Calu3 (cell line): ENCODE measurements around the gene SRCIN1. TPM values are rescaled to one million over a fixed set of nuclear protein-coding genes. Genes with fewer than 3 reads are reported as not detected.

ENCODE experiments used
- BruUV-seq: library from RNA; stranded (reverse); fragments of 400-500 nt; replicated peaks from 2 replicates; lab custom pipeline; 2021; lab: Mats Ljungman, UMichigan
- CTCF ChIA-PET: fragments of 300-600 bp; sonication (Branson Sonifier 250); formaldehyde crosslinking; loops from one replicate; lab custom pipeline; 2022; ENCODE audit warnings: antibody characterized with exemption; lab: Charles Lee
- DNase-seq: peaks from one replicate; pipeline ENCODE4 v3.0.0; 2022
- H3K27ac Mint-ChIP-seq: one replicate; pipeline ENCODE4 v1.8.0; 2022; ENCODE audit warnings: mixed read lengths; ENCODE audit not compliant: unreplicated experiment
- H3K27me3 Mint-ChIP-seq: one replicate; pipeline ENCODE4 v1.8.0; 2022; ENCODE audit warnings: mixed read lengths; ENCODE audit not compliant: unreplicated experiment
- H3K36me3 Mint-ChIP-seq: one replicate; pipeline ENCODE4 v1.8.0; 2022; ENCODE audit warnings: mild to moderate bottlenecking, moderate library complexity, mixed read lengths; ENCODE audit not compliant: insufficient read depth, unreplicated experiment
- H3K4me1 Mint-ChIP-seq: one replicate; pipeline ENCODE4 v1.8.0; 2022; ENCODE audit warnings: mild to moderate bottlenecking, low read depth, mixed read lengths; ENCODE audit not compliant: unreplicated experiment
- H3K4me3 Mint-ChIP-seq: one replicate; pipeline ENCODE4 v1.8.0; 2022; ENCODE audit warnings: mild to moderate bottlenecking, low read depth, moderate library complexity, mixed read lengths; ENCODE audit not compliant: unreplicated experiment
- H3K9me3 Mint-ChIP-seq: one replicate; pipeline ENCODE4 v1.8.0; 2022; ENCODE audit warnings: low read depth, mixed read lengths; ENCODE audit not compliant: unreplicated experiment
- intact Hi-C: fragments of 100-400 bp; cut with micrococcal nuclease; formaldehyde crosslinking; loops from one replicate; pipeline ENCODE4 v1.10.0; 2022; ENCODE audit not compliant: unreplicated experiment
- total RNA-seq: library from RNA; stranded (reverse); gene quantifications from 2 replicates; pipeline ENCODE4 v1.2.3, GENCODE V29; 2022
- TF ChIP-seq, protein P1 (sequence below): fragments of 200-600 bp; IDR thresholded peaks from one replicate; pipeline ENCODE4 v1.8.0; 2022; ENCODE audit warnings: antibody characterized with exemption; ENCODE audit not compliant: unreplicated experiment

The SRCIN1 gene
- total RNA-seq, 1 experiment from 2014 or later = 46.7 TPM

DNA sequence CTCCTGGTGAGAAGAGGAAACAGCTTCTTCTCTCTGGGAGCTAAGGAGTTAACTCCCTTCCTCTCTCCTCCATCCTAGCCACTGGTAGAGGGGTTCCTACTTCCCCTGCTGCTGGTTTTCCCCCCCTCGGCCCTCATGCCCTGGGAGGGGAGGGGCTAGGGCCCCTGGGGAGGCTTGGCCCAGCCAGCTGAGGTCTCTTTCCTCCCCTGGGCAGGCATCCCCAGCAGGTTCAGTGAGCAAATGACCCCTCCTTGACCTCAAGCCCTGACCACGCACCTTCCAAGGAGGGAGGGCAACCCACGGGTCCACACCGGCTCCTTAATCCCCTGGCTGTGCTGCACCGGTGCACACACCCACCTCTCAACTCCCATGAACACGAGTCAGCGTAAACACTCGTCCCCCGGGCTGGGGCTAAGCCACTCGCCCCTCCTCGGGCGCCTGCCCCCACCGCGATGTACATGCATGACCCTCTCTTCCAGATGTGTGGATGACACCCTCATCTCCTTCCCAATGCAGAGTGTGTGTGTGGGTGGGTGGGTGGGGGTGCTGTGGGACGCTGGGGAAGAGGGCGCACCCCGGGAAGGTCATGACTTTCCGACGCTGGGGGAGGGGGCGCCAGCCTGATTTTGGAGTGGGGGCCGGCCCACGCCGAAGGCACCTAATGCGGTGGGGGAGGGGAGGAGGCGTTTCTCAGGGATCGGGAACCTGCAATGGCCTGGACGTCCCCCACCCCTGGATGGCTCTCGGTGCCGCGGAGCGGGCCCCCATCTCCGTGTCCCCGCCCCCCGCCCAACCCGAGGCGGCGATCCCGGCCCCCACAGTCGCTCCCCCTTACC is 33.7 kb downstream of the SRCIN1 start:
- Mint-ChIP-seq H3K36me3 (no peaks in the 10 kb centered on the region), H3K27ac (no peak overlapping the region), H3K9me3 (no peaks in the 10 kb centered on the region), H3K4me3 (peak overlapping the region; percentile 24), H3K27me3 (peaks cover 100% of the 10 kb centered on the region), H3K4me1 (peaks cover 10% of the 10 kb centered on the region)
- TF ChIP-seq, protein P1, sequence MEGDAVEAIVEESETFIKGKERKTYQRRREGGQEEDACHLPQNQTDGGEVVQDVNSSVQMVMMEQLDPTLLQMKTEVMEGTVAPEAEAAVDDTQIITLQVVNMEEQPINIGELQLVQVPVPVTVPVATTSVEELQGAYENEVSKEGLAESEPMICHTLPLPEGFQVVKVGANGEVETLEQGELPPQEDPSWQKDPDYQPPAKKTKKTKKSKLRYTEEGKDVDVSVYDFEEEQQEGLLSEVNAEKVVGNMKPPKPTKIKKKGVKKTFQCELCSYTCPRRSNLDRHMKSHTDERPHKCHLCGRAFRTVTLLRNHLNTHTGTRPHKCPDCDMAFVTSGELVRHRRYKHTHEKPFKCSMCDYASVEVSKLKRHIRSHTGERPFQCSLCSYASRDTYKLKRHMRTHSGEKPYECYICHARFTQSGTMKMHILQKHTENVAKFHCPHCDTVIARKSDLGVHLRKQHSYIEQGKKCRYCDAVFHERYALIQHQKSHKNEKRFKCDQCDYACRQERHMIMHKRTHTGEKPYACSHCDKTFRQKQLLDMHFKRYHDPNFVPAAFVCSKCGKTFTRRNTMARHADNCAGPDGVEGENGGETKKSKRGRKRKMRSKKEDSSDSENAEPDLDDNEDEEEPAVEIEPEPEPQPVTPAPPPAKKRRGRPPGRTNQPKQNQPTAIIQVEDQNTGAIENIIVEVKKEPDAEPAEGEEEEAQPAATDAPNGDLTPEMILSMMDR = no peak
- DNase-seq = no peak
- no TSS peak for BruUV-seq
- CTCF ChIA-PET = interaction anchor here (0.8 to 1.3 kb wide), 4 partner anchors 12 to 32 kb away, joined by 3 to 13 read pairs (median 3); no protein-coding TSS in a partner anchor
- intact Hi-C loops = no loop called here

GRCh38 chr17:38569701-38570512 is 35.8 kb downstream of the SRCIN1 start:
- TF ChIP-seq, protein P1 = no peak
- no peak overlapping the region for H3K4me3 Mint-ChIP-seq
- peaks cover 10% of the 10 kb centered on the region for H3K4me1 Mint-ChIP-seq
- CTCF ChIA-PET = interaction anchor here (1.5 to 1.6 kb wide), 2 partner anchors 11 to 14 kb away, joined by 4 to 9 read pairs; no protein-coding TSS in a partner anchor
- intact Hi-C loops = no loop called here
- no peak for DNase-seq
- no peaks in the 10 kb centered on the region for H3K36me3 Mint-ChIP-seq
- peaks cover 100% of the 10 kb centered on the region for H3K27me3 Mint-ChIP-seq
- BruUV-seq = no TSS peak
- H3K27ac Mint-ChIP-seq = no peak overlapping the region
- no peaks in the 10 kb centered on the region for H3K9me3 Mint-ChIP-seq

GRCh38 chr17:38568845-38569510 is 36.8 kb downstream of the SRCIN1 start:
- H3K27ac Mint-ChIP-seq = no peak overlapping the region
- CTCF ChIA-PET = interaction anchor here (1.5 to 1.6 kb wide), 2 partner anchors 10 to 15 kb away, joined by 4 to 9 read pairs; no protein-coding TSS in a partner anchor
- peaks cover 100% of the 10 kb centered on the region for H3K27me3 Mint-ChIP-seq
- intact Hi-C loops = no loop called here
- peaks cover 6% of the 10 kb centered on the region for H3K4me1 Mint-ChIP-seq
- no peak overlapping the region for H3K4me3 Mint-ChIP-seq
- DNase-seq = no peak
- H3K9me3 Mint-ChIP-seq = no peaks in the 10 kb centered on the region
- H3K36me3 Mint-ChIP-seq = no peaks in the 10 kb centered on the region
- BruUV-seq = no TSS peak
- TF ChIP-seq, protein P1 = no peak

DNA sequence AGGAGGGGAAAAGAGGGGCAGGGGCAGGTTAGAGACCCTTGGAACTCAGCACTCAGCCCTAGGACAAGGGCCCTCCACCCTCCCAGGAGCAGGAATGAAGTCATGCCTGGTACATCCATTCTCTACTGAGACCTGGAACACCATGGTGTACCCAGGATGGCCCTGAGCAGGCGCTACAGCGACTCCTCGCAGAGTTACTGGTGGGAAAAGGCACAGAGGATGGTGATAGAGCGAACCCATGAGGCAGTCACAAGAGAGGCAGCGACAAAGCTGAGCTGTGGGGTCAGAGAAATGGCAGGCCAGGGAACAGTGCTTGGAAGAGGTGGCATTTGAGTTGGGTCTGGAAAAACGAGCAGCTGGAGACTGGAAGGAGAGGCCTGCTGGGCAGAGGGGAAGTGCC is 37.5 kb downstream of the SRCIN1 start:
- TF ChIP-seq, protein P1 = no peak

More for the DNA sequence above, 37.5 kb downstream of the SRCIN1 start:
- H3K4me3 Mint-ChIP-seq = no peak overlapping the region
- no peaks in the 10 kb centered on the region for H3K36me3 Mint-ChIP-seq
- H3K27me3 Mint-ChIP-seq = peaks cover 100% of the 10 kb centered on the region
- CTCF ChIA-PET = interaction anchor here (1.5 to 1.6 kb wide), 2 partner anchors 10 to 16 kb away, joined by 4 to 9 read pairs; no protein-coding TSS in a partner anchor
- H3K9me3 Mint-ChIP-seq = no peaks in the 10 kb centered on the region
- no peaks in the 10 kb centered on the region for H3K4me1 Mint-ChIP-seq
- BruUV-seq = no TSS peak
- no peak for DNase-seq
- H3K27ac Mint-ChIP-seq = no peak overlapping the region
- intact Hi-C loops = no loop called here
